Karpas-422 (cell line): ENCODE measurements around the gene CD37. TPM values are rescaled to one million over a fixed set of nuclear protein-coding genes. Genes with fewer than 3 reads are reported as not detected.

Source experiments
- DNase-seq: peaks from one replicate; pipeline ENCODE4 v3.0.0-alpha.2; 2015
- H2AFZ ChIP-seq: fragments of 200-600 bp; sonication (generic); 2 replicates; pipeline ENCODE4 v1.6.1; 2014; ENCODE audit warnings: antibody characterized with exemption, low read length, mixed read lengths
- H3K27ac ChIP-seq: fragments of 200-600 bp; sonication (generic); 2 replicates; pipeline ENCODE4 v1.5.1; 2014; ENCODE audit warnings: mild to moderate bottlenecking, low read length, moderate library complexity
- H3K27me3 ChIP-seq: fragments of 200-600 bp; sonication (generic); 2 replicates; pipeline ENCODE4 v1.6.1; 2014; ENCODE audit warnings: low read length, mixed read lengths
- H3K36me3 ChIP-seq: fragments of 200-600 bp; sonication (generic); 2 replicates; pipeline ENCODE4 v1.6.1; 2014; ENCODE audit warnings: low read length, mixed read lengths; ENCODE audit not compliant: insufficient read depth
- H3K4me1 ChIP-seq: fragments of 200-600 bp; sonication (generic); 2 replicates; pipeline ENCODE4 v1.6.1; 2014; ENCODE audit warnings: mild to moderate bottlenecking, low read length, mixed read lengths
- H3K4me2 ChIP-seq: fragments of 200-600 bp; sonication (generic); 2 replicates; pipeline ENCODE4 v1.6.1; 2014; ENCODE audit warnings: low read length, low read depth, mild to moderate bottlenecking; ENCODE audit not compliant: poor library complexity, severe bottlenecking
- H3K4me3 ChIP-seq: fragments of 200-600 bp; sonication (generic); 2 replicates; pipeline ENCODE4 v1.5.1; 2014; ENCODE audit warnings: mild to moderate bottlenecking, antibody characterized with exemption, low read length, mixed read lengths
- H3K79me2 ChIP-seq: fragments of 200-600 bp; sonication (generic); 2 replicates; pipeline ENCODE4 v1.6.1; 2014; ENCODE audit warnings: mild to moderate bottlenecking, low read length, mixed read lengths
- H3K9ac ChIP-seq: fragments of 200-600 bp; sonication (generic); 2 replicates; pipeline ENCODE4 v1.6.0; 2014; ENCODE audit warnings: low read length
- H3K9me2 ChIP-seq: fragments of 200-600 bp; sonication (generic), shearing (Covaris generic); replicated peaks from 2 replicates; pipeline ENCODE4 v1.6.0; 2014; ENCODE audit warnings: mild to moderate bottlenecking, low read length, moderate library complexity; ENCODE audit not compliant: insufficient read depth
- H3K9me3 ChIP-seq: fragments of 300-700, 200-600 bp; sonication (generic); 2 replicates; pipeline ENCODE4 v1.6.1; 2014; ENCODE audit warnings: low read length, mixed read lengths
- H4K20me1 ChIP-seq: fragments of 200-600 bp; sonication (generic); 2 replicates; pipeline ENCODE4 v1.6.1; 2014; ENCODE audit warnings: mild to moderate bottlenecking, antibody characterized with exemption, low read length, low read depth; ENCODE audit not compliant: insufficient read depth
- small RNA-seq: library from RNA; depleted of rRNA; stranded (forward); fragments of <200 nt; gene quantifications from one replicate; pipeline ENCODE3, GENCODE V24; 2014
- total RNA-seq: library from RNA; depleted of rRNA; stranded (reverse); fragments of >200 nt; shearing (Covaris generic); gene quantifications from 2 replicates; pipeline ENCODE4 v1.2.3, GENCODE V29; 2014; ENCODE audit warnings: low replicate concordance; rRNA removed

The CD37 gene
- total RNA-seq, 1 experiment from 2014 or later: 1,210 TPM

- peak within 1 kb of the TSS; percentile 42 for H3K4me2 ChIP-seq
- H3K27ac ChIP-seq: peak within 1 kb of the TSS; percentile 96
These were observed 52.7 kb downstream of the CD37 start, which contains the start of gene KASH5 for GRCh38 chr19:49387936-49388372. TSS of gene KASH5 (plus strand) at chr19:49388249. CDS start at chr19:49390884, 2,635 bp downstream.

DNA sequence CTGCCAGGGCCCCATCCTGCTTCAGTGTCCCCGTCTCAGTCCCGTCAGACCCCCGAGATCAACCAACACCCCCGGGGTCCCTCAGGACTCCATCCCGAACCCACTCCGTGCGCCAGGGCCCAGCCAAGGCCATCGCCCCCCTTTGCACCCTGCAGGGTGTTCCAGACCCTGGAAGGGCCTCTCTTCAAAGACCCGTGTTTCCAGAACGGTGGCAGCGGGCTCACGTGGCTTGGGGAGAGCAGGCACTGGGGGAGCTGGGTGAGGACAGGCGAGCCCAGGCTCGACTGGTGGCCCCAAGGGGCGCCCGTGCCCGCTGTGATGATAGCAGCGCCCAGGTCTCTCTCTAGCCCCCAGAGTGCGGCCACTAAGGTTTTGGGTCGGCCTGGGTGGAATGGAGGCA lies 54.2 kb downstream of the CD37 start:
- H3K9ac ChIP-seq: peak overlapping the region; percentile 75
- no peaks in the 10 kb centered on the region for H3K9me2 ChIP-seq
- H3K9me3 ChIP-seq: no peaks in the 10 kb centered on the region
- peak; percentile 77 for DNase-seq
- no peaks in the 10 kb centered on the region for H4K20me1 ChIP-seq
- no peaks in the 10 kb centered on the region for H3K79me2 ChIP-seq
- H3K27ac ChIP-seq: peak overlapping the region; percentile 96
- H3K4me1 ChIP-seq: peaks cover 66% of the 10 kb centered on the region
- peak overlapping the region; percentile 42 for H3K4me2 ChIP-seq
- no peak overlapping the region for H2AFZ ChIP-seq
- no peaks in the 10 kb centered on the region for H3K36me3 ChIP-seq
- H3K4me3 ChIP-seq: no peak overlapping the region
- no peaks in the 10 kb centered on the region for H3K27me3 ChIP-seq

More at GRCh38 chr19:49387936-49388372, 52.7 kb downstream of the CD37 start, which contains the start of gene KASH5:
- peak within 1 kb of the TSS; percentile 75 for H3K9ac ChIP-seq
- H2AFZ ChIP-seq: no peak within 1 kb of the TSS
- H3K36me3 ChIP-seq: no peaks in the 10 kb centered on the region
- no peak within 1 kb of the TSS; the same call in 1 of the 2 replicates for H3K4me3 ChIP-seq
- DNase-seq: no peak
- no peaks in the 10 kb centered on the region for H3K79me2 ChIP-seq
- H3K27me3 ChIP-seq: no peaks in the 10 kb centered on the region
- no peaks in the 10 kb centered on the region for H3K9me2 ChIP-seq
- H3K9me3 ChIP-seq: peaks cover 4% of the 10 kb centered on the region; the same call in 1 of the 2 replicates
- H4K20me1 ChIP-seq: no peaks in the 10 kb centered on the region
- peaks cover 64% of the 10 kb centered on the region for H3K4me1 ChIP-seq

Small RNA genes lying within 50 kb of the gene (small RNA-seq; reads per million reads assigned to genes)
- gene MIR4324: not detected

Other genes starting within 250 kb of the CD37 start
- gene SNRNP70, start 250.0 kb upstream of the CD37 start, total RNA-seq: 420 and 646 TPM in 2 replicates
- 6.4 and 23.4 TPM in 2 replicates for gene LIN7B, start 221.0 kb upstream of the CD37 start, total RNA-seq
- 3.4 and 5.5 TPM in 2 replicates for gene C19orf73, start 216.3 kb upstream of the CD37 start, total RNA-seq
- 5.4 and 7.9 TPM in 2 replicates for gene PPFIA3, start 215.9 kb upstream of the CD37 start, total RNA-seq
- gene HRC, start 180.0 kb upstream of the CD37 start, total RNA-seq: not detected in 2 replicates
- not detected in 2 replicates for gene TRPM4, start 177.6 kb upstream of the CD37 start, total RNA-seq
- 16.9 and 42.6 TPM in 2 replicates for gene SLC6A16, start 10.2 kb upstream of the CD37 start, total RNA-seq
- 2.9 and 5.5 TPM in 2 replicates for gene TEAD2, start 27.0 kb downstream of the CD37 start, total RNA-seq
- gene DKKL1, start 28.5 kb downstream of the CD37 start, total RNA-seq: 1.2 TPM in 1 of 2 replicates, not detected in the other
- 0.52 and 0.65 TPM in 2 replicates for gene KASH5, start 52.8 kb downstream of the CD37 start, total RNA-seq
- not detected in 2 replicates for gene PTH2, start 88.0 kb downstream of the CD37 start, total RNA-seq
- gene GFY, start 90.0 kb downstream of the CD37 start, total RNA-seq: 0.18 and 0.34 TPM in 2 replicates
- gene SLC17A7, start 106.1 kb downstream of the CD37 start, total RNA-seq: 0.47 and 0.63 TPM in 2 replicates
- gene PIH1D1, start 116.4 kb downstream of the CD37 start, total RNA-seq: 163 and 223 TPM in 2 replicates
- gene ALDH16A1, start 117.8 kb downstream of the CD37 start, total RNA-seq: 15.9 and 83.3 TPM in 2 replicates
- 18.8 and 19.3 TPM in 2 replicates for gene FLT3LG, start 138.8 kb downstream of the CD37 start, total RNA-seq
- gene RPL13A, start 152.2 kb downstream of the CD37 start, total RNA-seq: 6,359 and 8,659 TPM in 2 replicates
- 6,857 and 9,247 TPM in 2 replicates for gene RPS11, start 161.0 kb downstream of the CD37 start, total RNA-seq
- 1.8 and 3.5 TPM in 2 replicates for gene FCGRT, start 177.3 kb downstream of the CD37 start, total RNA-seq
- 0.22 TPM in 1 of 2 replicates, not detected in the other for gene RCN3, start 192.6 kb downstream of the CD37 start, total RNA-seq
- gene NOSIP, start 245.2 kb downstream of the CD37 start, total RNA-seq: 68.5 and 136 TPM in 2 replicates
- 1.3 and 3.8 TPM in 2 replicates for gene PRRG2, start 245.9 kb downstream of the CD37 start, total RNA-seq